ENCODE results near the gene ABTB2.

Gene ABTB2

GRCh38 chr11:34278175-34278574, 79.6 kb downstream of the ABTB2 start:
- no peak overlapping the region for H3K4me3 ChIP-seq (ENCODE audit: low read depth, low read length)
- TF ChIP-seq CTCF (IDR thresholded peaks at IDR 0.05; ENCODE audit: low read depth, low read length) = no peak
- no peak overlapping the region; the same call in 1 of the 2 replicates for H3K27ac ChIP-seq
- DNase-seq = no peak
- H3K27me3 ChIP-seq (ENCODE audit: insufficient read depth, low read depth, severe bottlenecking) = no peaks in the 10 kb centered on the region
- no peaks in the 10 kb centered on the region for H3K9me3 ChIP-seq (ENCODE audit: severe bottlenecking)
- peaks cover 3% of the 10 kb centered on the region; the same call in 1 of the 2 replicates for H3K36me3 ChIP-seq

- no peak for DNase-seq
- H3K4me3 ChIP-seq (ENCODE audit: low read depth, low read length) = no peak overlapping the region
- H3K36me3 ChIP-seq = peaks cover 3% of the 10 kb centered on the region; the same call in 1 of the 2 replicates
- no peaks in the 10 kb centered on the region for H3K27me3 ChIP-seq (ENCODE audit: insufficient read depth, low read depth, severe bottlenecking)
- H3K27ac ChIP-seq = no peak overlapping the region
- TF ChIP-seq CTCF (IDR thresholded peaks at IDR 0.05; ENCODE audit: low read depth, low read length) = no peak
- no peaks in the 10 kb centered on the region for H3K9me3 ChIP-seq (ENCODE audit: severe bottlenecking)
Observed at GRCh38 chr11:34277171-34277570, 80.6 kb downstream of the ABTB2 start.

- no peaks in the 10 kb centered on the region for H3K27me3 ChIP-seq (ENCODE audit: insufficient read depth, low read depth, severe bottlenecking)
- H3K36me3 ChIP-seq = no peaks in the 10 kb centered on the region
- TF ChIP-seq CTCF (IDR thresholded peaks at IDR 0.05; ENCODE audit: low read depth, low read length) = no peak
- DNase-seq = no peak
- H3K4me3 ChIP-seq (ENCODE audit: low read depth, low read length) = no peak overlapping the region
- H3K9me3 ChIP-seq (ENCODE audit: severe bottlenecking) = no peaks in the 10 kb centered on the region
- H3K27ac ChIP-seq = no peak overlapping the region
Observed at GRCh38 chr11:34276352-34276864, 81.4 kb downstream of the ABTB2 start.

DNA sequence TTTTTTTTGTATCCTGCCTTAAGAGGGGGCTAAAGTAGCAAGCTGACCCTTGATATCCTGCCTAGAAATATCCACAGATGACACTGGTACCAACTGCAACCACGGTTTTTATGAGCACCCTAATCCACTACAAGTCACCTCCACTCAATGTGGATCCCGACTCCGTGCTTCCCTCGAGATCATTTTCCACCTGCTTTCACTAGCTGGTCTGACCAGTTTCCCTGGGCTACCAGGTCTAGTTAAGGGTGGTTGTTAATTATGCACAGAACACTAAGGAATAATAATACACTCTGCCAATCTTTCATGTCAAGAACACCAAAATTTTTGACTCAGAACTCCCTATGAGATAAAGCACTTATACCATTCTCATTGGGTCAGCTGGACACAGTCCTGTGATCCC, 82.3 kb downstream of the ABTB2 start:
- no peak for DNase-seq
- H3K27me3 ChIP-seq (ENCODE audit: insufficient read depth, low read depth, severe bottlenecking) = no peaks in the 10 kb centered on the region
- no peak overlapping the region for H3K27ac ChIP-seq

GRCh38 chr11:34274712-34275398, 83.0 kb downstream of the ABTB2 start:
- Histone ChIP-seq H3K4me3 (ENCODE audit: low read depth, low read length) (no peak overlapping the region), H3K27ac (no peak overlapping the region)
- no peak for TF ChIP-seq CTCF (IDR thresholded peaks at IDR 0.05; ENCODE audit: low read depth, low read length)

More for the DNA sequence above, 82.3 kb downstream of the ABTB2 start:
- Histone ChIP-seq H3K4me3 (ENCODE audit: low read depth, low read length) (no peak overlapping the region), H3K36me3 (no peaks in the 10 kb centered on the region), H3K9me3 (ENCODE audit: severe bottlenecking) (no peaks in the 10 kb centered on the region)
- TF ChIP-seq CTCF (IDR thresholded peaks at IDR 0.05; ENCODE audit: low read depth, low read length) = no peak

GRCh38 chr11:34273099-34273498, 84.7 kb downstream of the ABTB2 start:
- no peak for DNase-seq
- Histone ChIP-seq H3K9me3 (ENCODE audit: severe bottlenecking) (no peaks in the 10 kb centered on the region), H3K27me3 (ENCODE audit: insufficient read depth, low read depth, severe bottlenecking) (no peaks in the 10 kb centered on the region), H3K36me3 (no peaks in the 10 kb centered on the region), H3K27ac (no peak overlapping the region), H3K4me3 (ENCODE audit: low read depth, low read length) (no peak overlapping the region)
- no peak for TF ChIP-seq CTCF (IDR thresholded peaks at IDR 0.05; ENCODE audit: low read depth, low read length)

More at GRCh38 chr11:34274712-34275398, 83.0 kb downstream of the ABTB2 start:
- Histone ChIP-seq H3K27me3 (ENCODE audit: insufficient read depth, low read depth, severe bottlenecking) (no peaks in the 10 kb centered on the region), H3K36me3 (no peaks in the 10 kb centered on the region), H3K9me3 (ENCODE audit: severe bottlenecking) (no peaks in the 10 kb centered on the region)
- DNase-seq = no peak

All from WERI-Rb-1 (cell line).